IPS DF 19.7 (cell line): ENCODE results near the gene SYNGR3.

Source experiments
- DNase-seq: peaks from one replicate; pipeline ENCODE4 v3.0.0-alpha.2; 2013; ENCODE audit warnings: low read depth, low spot score

SYNGR3 gene

GRCh38 chr16:1976951-1977874 is 12.6 kb upstream of the SYNGR3 start:
- DNase-seq: no peak

- DNase-seq: no peak
These were observed 11.9 kb upstream of the SYNGR3 start for GRCh38 chr16:1977875-1978268.

- no peak for DNase-seq
These were observed 11.2 kb upstream of the SYNGR3 start for GRCh38 chr16:1978476-1979120.

GRCh38 chr16:1979271-1980029 is 10.3 kb upstream of the SYNGR3 start:
- DNase-seq: no peak

- no peak for DNase-seq
These were observed 9.6 kb upstream of the SYNGR3 start for GRCh38 chr16:1980030-1980769.

GRCh38 chr16:1980770-1981087 is 9.0 kb upstream of the SYNGR3 start:
- no peak for DNase-seq

- DNase-seq: no peak
These were observed 8.4 kb upstream of the SYNGR3 start, which contains the start of gene NOXO1 for GRCh38 chr16:1981398-1981836. TSS of gene NOXO1 (minus strand) at chr16:1981469. CDS start at chr16:1981179, 290 bp downstream.

GRCh38 chr16:1982013-1982433 is 7.7 kb upstream of the SYNGR3 start:
- DNase-seq: no peak

- no peak for DNase-seq
These were observed 6.7 kb upstream of the SYNGR3 start for GRCh38 chr16:1982991-1983543.

GRCh38 chr16:1983544-1984346 is 6.0 kb upstream of the SYNGR3 start, which contains the start of gene GFER:
TSS of gene GFER (plus strand) at chr16:1984193. CDS start at chr16:1984219, 26 bp downstream.
- DNase-seq: no peak

GRCh38 chr16:1984347-1985225 is 5.2 kb upstream of the SYNGR3 start:
- no peak for DNase-seq

- DNase-seq: no peak
These were observed 4.2 kb upstream of the SYNGR3 start for GRCh38 chr16:1985466-1986150.

- DNase-seq: no peak
These were observed 2.6 kb upstream of the SYNGR3 start for GRCh38 chr16:1987198-1987597.

- no peak for DNase-seq
These were observed 256 bp downstream of the SYNGR3 start for GRCh38 chr16:1990101-1990350.

- DNase-seq: no peak
These were observed 773 bp downstream of the SYNGR3 start for GRCh38 chr16:1990351-1991134.

GRCh38 chr16:1991135-1991551 is 1.4 kb downstream of the SYNGR3 start:
- DNase-seq: no peak

- DNase-seq: no peak
These were observed 1.8 kb downstream of the SYNGR3 start for GRCh38 chr16:1991588-1991947.
